A549 (cell line): ENCODE measurements around the gene LHX2. TPM values are rescaled to one million over a fixed set of nuclear protein-coding genes. Genes with fewer than 3 reads are reported as not detected.

Source experiments
- ATAC-seq, 2 experiments: fragments of 200-7000 bp in 1 of 2; fragments of >200 bp in 1 of 2; cut with Nextera tagmentation in 1 of 2; cut with Tn5 transposase in 1 of 2; 3 replicates each; pipeline versions ENCODE4 v1.8.0 to v1.9.1; 2018 to 2020; ENCODE audit warnings: mild to moderate bottlenecking in 1 of 2, moderate library complexity in 1 of 2
- CTCF ChIA-PET: fragments of 300-600 bp; sonication (Branson Sonifier 250); formaldehyde crosslinking; extraction: SDS; loops from one replicate; lab custom pipeline; 2021; ENCODE audit warnings: antibody characterized with exemption, inconsistent platforms; lab: Yijun Ruan, JAX
- POLR2A ChIA-PET: fragments of 350-600 bp; formaldehyde crosslinking; extraction: SDS; loops from one replicate; lab custom pipeline; 2021; ENCODE audit warnings: antibody characterized with exemption, inconsistent platforms; lab: Yijun Ruan, JAX
- DNase-seq, 2 experiments: peaks; one replicate each; pipeline versions ENCODE4 v3.0.0 to v3.0.0-alpha.2; 2011 to 2016; ENCODE audit warnings: low read depth in 1 of 2, low spot score in 1 of 2
- FAIRE-seq: peaks from 2 replicates; lab custom pipeline; 2011; peaks lifted over from hg19 to GRCh38; lab: Jason Lieb, UNC
- H3K27ac ChIP-seq, 2 experiments: fragments of >200 bp; sonication (Bioruptor Twin); formaldehyde crosslinking; 3 replicates each; pipeline ENCODE4 v1.5.1; 2016 to 2017
- H3K4me1 ChIP-seq: fragments of >200 bp; sonication (Bioruptor Twin); formaldehyde crosslinking; 3 replicates; pipeline ENCODE4 v1.6.1; 2016
- H3K4me2 ChIP-seq: fragments of >200 bp; sonication (Bioruptor Twin); formaldehyde crosslinking; 3 replicates; pipeline ENCODE4 v1.6.1; 2016
- H3K4me3 ChIP-seq: fragments of >200 bp; sonication (Bioruptor Twin); formaldehyde crosslinking; 3 replicates; pipeline ENCODE4 v1.5.1; 2016
- H3K9me3 ChIP-seq: fragments of >200 bp; sonication (Bioruptor Twin); formaldehyde crosslinking; 3 replicates; pipeline ENCODE4 v1.6.1; 2016
- BHLHE40 ChIP-seq: IDR thresholded peaks from 2 replicates; pipeline ENCODE4 v1.6.1; 2012; ENCODE audit warnings: low read depth, low read length, inconsistent platforms
- CBX8 ChIP-seq: fragments of 200-600 bp; sonication (generic); IDR thresholded peaks from 2 replicates; pipeline ENCODE4 v1.6.1; 2016
- CHD2 ChIP-seq: fragments of 150-350 bp; IDR thresholded peaks from 2 replicates; pipeline ENCODE4 v1.6.1; 2014; ENCODE audit warnings: low read length; ENCODE audit not compliant: partially characterized antibody
- EHMT2 ChIP-seq: fragments of 200-600 bp; sonication (generic); IDR thresholded peaks from 2 replicates; pipeline ENCODE4 v1.6.1; 2016; ENCODE audit warnings: antibody characterized with exemption, low read depth, mild to moderate bottlenecking, moderate library complexity
- EP300 ChIP-seq, 2 experiments: fragments of >200 bp; sonication (Bioruptor Twin); formaldehyde crosslinking; IDR thresholded peaks; 2 replicates in 1 of 2; 3 replicates in 1 of 2; pipeline ENCODE4 v1.6.1; 2016 to 2017
- FOSL2 ChIP-seq, 2 experiments: fragments of 450-650 bp in 1 of 2; fragments of >200 bp in 1 of 2; sonication (Bioruptor Twin) in 1 of 2; formaldehyde crosslinking; IDR thresholded peaks; 2 replicates each; pipeline versions ENCODE4 v1.5.0 to v1.6.1; 2016 to 2020; ENCODE audit warnings: mild to moderate bottlenecking in 1 of 2, moderate library complexity in 1 of 2
- HDAC2 ChIP-seq: fragments of 200-600 bp; sonication (generic); IDR thresholded peaks from 2 replicates; pipeline ENCODE4 v1.6.1; 2016
- HOXA7 ChIP-seq: fragments of 250-450 bp; sonication (Bioruptor Pico); IDR thresholded peaks from 2 replicates; pipeline ENCODE4 v1.5.0; 2020; ENCODE audit warnings: mild to moderate bottlenecking, moderate library complexity
- HOXB13 ChIP-seq: fragments of 250-450 bp; sonication (Bioruptor Pico); IDR thresholded peaks from 2 replicates; pipeline ENCODE4 v1.5.0; 2020; ENCODE audit warnings: low read depth, mild to moderate bottlenecking, moderate library complexity
- HOXB5 ChIP-seq: fragments of 250-450 bp; sonication (Bioruptor Pico); IDR thresholded peaks from 2 replicates; pipeline ENCODE4 v1.5.0; 2020; ENCODE audit warnings: mild to moderate bottlenecking, moderate library complexity
- NFE2L2 ChIP-seq: fragments of 150-350 bp; conservative IDR thresholded peaks from 2 replicates; pipeline ENCODE4 v1.6.1; 2014; ENCODE audit warnings: low read length
- NPAS2 ChIP-seq: fragments of 250-450 bp; sonication (Bioruptor Pico); IDR thresholded peaks from 2 replicates; pipeline ENCODE4 v1.8.0; 2022; ENCODE audit warnings: mild to moderate bottlenecking, moderate library complexity, borderline replicate concordance
- POLR2AphosphoS2 ChIP-seq: conservative IDR thresholded peaks from 2 replicates; pipeline ENCODE4 v1.6.1; 2012; ENCODE audit warnings: low read length, improper control_type of control experiment, inconsistent platforms
- RAD21 ChIP-seq, 2 experiments: fragments of >200 bp in 1 of 2; sonication (Bioruptor Twin) in 1 of 2; formaldehyde crosslinking in 1 of 2; IDR thresholded peaks in 1 of 2; conservative IDR thresholded peaks in 1 of 2; 2 replicates in 1 of 2; 3 replicates in 1 of 2; pipeline ENCODE4 v1.6.1; 2012 to 2018; ENCODE audit warnings: inconsistent platforms in 1 of 2
- TFCP2L1 ChIP-seq: fragments of 250-450 bp; sonication (Bioruptor Pico); IDR thresholded peaks from 2 replicates; pipeline ENCODE4 v1.5.0; 2021; ENCODE audit warnings: mild to moderate bottlenecking
- TP53 ChIP-seq: fragments of 250-450 bp; sonication (Bioruptor Pico); IDR thresholded peaks from 2 replicates; pipeline ENCODE4 v1.5.0; 2021; ENCODE audit warnings: mild to moderate bottlenecking, moderate library complexity
- USF2 ChIP-seq: fragments of 450-650 bp; IDR thresholded peaks from 2 replicates; pipeline ENCODE4 v1.6.1; 2014; ENCODE audit warnings: antibody characterized with exemption
- ZC3H11A ChIP-seq: fragments of 450-650 bp; IDR thresholded peaks from 2 replicates; pipeline ENCODE4 v1.6.1; 2014; ENCODE audit warnings: antibody characterized with exemption, mild to moderate bottlenecking
- WGBS: methylation state at CpG from one replicate; pipeline ENCODE4 v1.1.6; 2017; ENCODE audit errors: missing lambda C conversion rate; 5-methylcytosine and 5-hydroxymethylcytosine counted together
- polyA plus RNA-seq, 4 experiments: library from polyadenylated mRNA; depleted of rRNA in 3 of 4; stranded (reverse); fragments of >200 nt; fragmentation: RNase III in 1 of 4; extraction: RNeasy Plus Mini Kit Qiagen cat#74134 plus additional on column Dnase treatment in 1 of 4; gene quantifications; 2 replicates in 3 of 4; 3 replicates in 1 of 4; pipeline ENCODE4 v1.2.3, GENCODE V29; 2011 to 2017
- TF ChIP-seq, protein P1 (sequence below): fragments of 200-600 bp; sonication (generic); IDR thresholded peaks from 2 replicates; pipeline ENCODE4 v1.6.1; 2016; ENCODE audit warnings: antibody characterized with exemption, mild to moderate bottlenecking, moderate library complexity
- TF ChIP-seq, protein P2 (sequence below): fragments of >200 bp; sonication (Bioruptor Twin); formaldehyde crosslinking; IDR thresholded peaks from 3 replicates; pipeline ENCODE4 v1.6.1; 2016

Gene LHX2
- polyA plus RNA-seq, 2 of the 4 experiments (the other 2 are of a cell fraction), result 2.4 to 4.4 TPM

DNA sequence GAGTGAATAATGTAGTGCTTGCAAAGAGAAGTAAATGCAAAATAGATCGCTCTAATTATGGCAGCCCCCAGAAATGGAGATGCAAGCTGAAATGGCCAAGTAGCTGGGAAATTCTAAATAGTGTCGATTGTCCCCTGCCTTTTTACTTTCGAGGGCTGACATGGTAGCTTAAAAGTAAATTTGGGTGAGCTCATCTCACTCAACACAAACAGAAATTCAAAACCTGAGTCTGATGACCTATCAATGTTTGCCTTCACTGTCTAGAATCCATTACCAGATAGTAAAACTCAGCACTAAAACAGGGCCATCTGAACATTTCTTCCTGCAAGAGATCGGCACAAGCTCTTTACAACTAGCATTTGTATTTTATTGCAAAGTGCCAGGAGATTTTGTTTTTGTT is 7.0 kb upstream of the LHX2 start:
- no peak for FAIRE-seq
- Histone ChIP-seq H3K27ac (no peak overlapping the region), H3K9me3 (no peaks in the 10 kb centered on the region), H3K4me2 (no peak overlapping the region), H3K4me1 (peaks cover 8% of the 10 kb centered on the region; the same call in 1 of the 3 replicates), H3K4me3 (no peak overlapping the region)
- ChIA-PET POLR2A (no interaction called here), CTCF (interaction anchor here (1.0 to 2.7 kb wide), 3 partner anchors 10 to 461 kb away, joined by 3 to 12 read pairs (median 8); no protein-coding TSS in a partner anchor)
- ATAC-seq, result no peak
- no peak for DNase-seq
- no peak for TF ChIP-seq HOXB5 (CRISPR knock-in tag)
- TF ChIP-seq, protein P1, sequence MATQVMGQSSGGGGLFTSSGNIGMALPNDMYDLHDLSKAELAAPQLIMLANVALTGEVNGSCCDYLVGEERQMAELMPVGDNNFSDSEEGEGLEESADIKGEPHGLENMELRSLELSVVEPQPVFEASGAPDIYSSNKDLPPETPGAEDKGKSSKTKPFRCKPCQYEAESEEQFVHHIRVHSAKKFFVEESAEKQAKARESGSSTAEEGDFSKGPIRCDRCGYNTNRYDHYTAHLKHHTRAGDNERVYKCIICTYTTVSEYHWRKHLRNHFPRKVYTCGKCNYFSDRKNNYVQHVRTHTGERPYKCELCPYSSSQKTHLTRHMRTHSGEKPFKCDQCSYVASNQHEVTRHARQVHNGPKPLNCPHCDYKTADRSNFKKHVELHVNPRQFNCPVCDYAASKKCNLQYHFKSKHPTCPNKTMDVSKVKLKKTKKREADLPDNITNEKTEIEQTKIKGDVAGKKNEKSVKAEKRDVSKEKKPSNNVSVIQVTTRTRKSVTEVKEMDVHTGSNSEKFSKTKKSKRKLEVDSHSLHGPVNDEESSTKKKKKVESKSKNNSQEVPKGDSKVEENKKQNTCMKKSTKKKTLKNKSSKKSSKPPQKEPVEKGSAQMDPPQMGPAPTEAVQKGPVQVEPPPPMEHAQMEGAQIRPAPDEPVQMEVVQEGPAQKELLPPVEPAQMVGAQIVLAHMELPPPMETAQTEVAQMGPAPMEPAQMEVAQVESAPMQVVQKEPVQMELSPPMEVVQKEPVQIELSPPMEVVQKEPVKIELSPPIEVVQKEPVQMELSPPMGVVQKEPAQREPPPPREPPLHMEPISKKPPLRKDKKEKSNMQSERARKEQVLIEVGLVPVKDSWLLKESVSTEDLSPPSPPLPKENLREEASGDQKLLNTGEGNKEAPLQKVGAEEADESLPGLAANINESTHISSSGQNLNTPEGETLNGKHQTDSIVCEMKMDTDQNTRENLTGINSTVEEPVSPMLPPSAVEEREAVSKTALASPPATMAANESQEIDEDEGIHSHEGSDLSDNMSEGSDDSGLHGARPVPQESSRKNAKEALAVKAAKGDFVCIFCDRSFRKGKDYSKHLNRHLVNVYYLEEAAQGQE, result no peak
- no peak for TF ChIP-seq NPAS2
- no peak for TF ChIP-seq POLR2AphosphoS2
- no peak for TF ChIP-seq CBX8
- 54% methylated on average over 4 of the region's 4 CpGs for WGBS

DNA sequence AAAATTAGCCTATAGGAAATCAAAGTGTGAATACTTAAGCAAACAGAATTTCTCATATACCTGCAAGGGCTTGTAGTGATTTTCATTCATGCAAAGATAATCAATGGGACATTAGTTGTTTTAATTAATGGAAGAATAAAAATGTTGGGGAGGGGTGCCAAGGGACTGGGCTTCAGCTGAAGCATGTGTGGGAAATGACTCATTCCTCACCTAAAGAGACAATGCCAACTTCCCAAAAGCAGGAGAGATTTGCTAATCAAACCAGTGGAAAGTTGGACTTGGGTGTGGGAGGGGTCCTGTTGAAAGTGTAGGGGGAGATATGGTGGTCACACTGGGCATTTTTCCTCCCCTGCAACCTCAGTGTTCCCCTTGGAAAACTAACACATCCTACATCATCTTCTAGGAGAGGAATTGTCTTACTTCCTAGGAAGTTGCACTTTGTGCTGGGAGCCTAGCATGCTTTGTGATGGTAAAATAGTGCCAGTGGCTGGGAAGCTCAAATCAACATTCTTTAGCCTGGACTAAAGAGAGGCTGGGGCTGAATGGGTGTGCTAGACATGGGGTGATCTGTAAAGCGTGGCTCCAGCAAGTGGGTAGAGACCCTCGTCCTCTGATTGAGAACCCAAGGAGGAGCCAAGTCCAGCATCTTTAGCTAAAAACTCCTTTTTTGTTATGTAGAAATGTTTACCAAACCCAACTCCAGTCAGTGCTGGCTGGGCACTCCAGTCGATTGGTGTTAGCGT is 6.4 kb upstream of the LHX2 start:
- DNase-seq (no peak), FAIRE-seq (no peak), ATAC-seq (no peak)
- no peak overlapping the region for H3K27ac ChIP-seq
- H3K9me3 ChIP-seq, result no peaks in the 10 kb centered on the region
- no peak overlapping the region for H3K4me2 ChIP-seq
- CTCF ChIA-PET, result interaction anchor here (1.7 to 2.7 kb wide), 2 partner anchors 11 to 36 kb away, joined by 8 to 12 read pairs; no protein-coding TSS in a partner anchor
- POLR2A ChIA-PET, result no interaction called here
- WGBS, result 47% methylated on average over 4 of the region's 4 CpGs
- no peak for TF ChIP-seq RAD21 (conservative IDR thresholded peaks at IDR 0.05 in 1 of 2, IDR thresholded peaks at IDR 0.05 in 1 of 2)
- no peak for TF ChIP-seq FOSL2 (IDR thresholded peaks at IDR 0.05)
- no peak for TF ChIP-seq FOSL2 (CRISPR knock-in tag; IDR thresholded peaks at IDR 0.05)
- TF ChIP-seq CHD2, result no peak
- no peak for TF ChIP-seq HOXA7 (CRISPR knock-in tag)
- TF ChIP-seq HDAC2, result no peak
- TF ChIP-seq, all 56 proteins: peak for 0
- Histone ChIP-seq H3K4me1 (peaks cover 8% of the 10 kb centered on the region; the same call in 1 of the 3 replicates), H3K4me3 (no peak overlapping the region)

- ATAC-seq (no peak), DNase-seq (no peak), FAIRE-seq (no peak)
- no peaks in the 10 kb centered on the region for H3K9me3 ChIP-seq
- H3K4me2 ChIP-seq, result no peak overlapping the region
- 73% methylated on average over 13 of the region's 13 CpGs for WGBS
- no peak overlapping the region for H3K4me3 ChIP-seq
- CTCF ChIA-PET, result interaction anchor here (0.6 kb wide), 1 partner anchor 319 kb away, joined by 3 read pairs; no protein-coding TSS in a partner anchor
- TF ChIP-seq ZC3H11A (no peak), BHLHE40 (no peak), TP53 (CRISPR knock-in tag) (no peak), EP300 (IDR thresholded peaks at IDR 0.05) (no peak), NFE2L2 (no peak), TFCP2L1 (CRISPR knock-in tag) (no peak), HOXB13 (CRISPR knock-in tag) (no peak), USF2 (no peak), EHMT2 (no peak)
- TF ChIP-seq, protein P2, sequence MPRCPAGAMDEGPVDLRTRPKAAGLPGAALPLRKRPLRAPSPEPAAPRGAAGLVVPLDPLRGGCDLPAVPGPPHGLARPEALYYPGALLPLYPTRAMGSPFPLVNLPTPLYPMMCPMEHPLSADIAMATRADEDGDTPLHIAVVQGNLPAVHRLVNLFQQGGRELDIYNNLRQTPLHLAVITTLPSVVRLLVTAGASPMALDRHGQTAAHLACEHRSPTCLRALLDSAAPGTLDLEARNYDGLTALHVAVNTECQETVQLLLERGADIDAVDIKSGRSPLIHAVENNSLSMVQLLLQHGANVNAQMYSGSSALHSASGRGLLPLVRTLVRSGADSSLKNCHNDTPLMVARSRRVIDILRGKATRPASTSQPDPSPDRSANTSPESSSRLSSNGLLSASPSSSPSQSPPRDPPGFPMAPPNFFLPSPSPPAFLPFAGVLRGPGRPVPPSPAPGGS, result no peak
- POLR2A ChIA-PET, result no interaction called here
- peaks cover 13% of the 10 kb centered on the region; the same call in 2 of the 3 replicates for H3K4me1 ChIP-seq
- H3K27ac ChIP-seq, result no peak overlapping the region
Measured at GRCh38 chr9:124006448-124007361, 4.9 kb upstream of the LHX2 start.
